Measurements from ENCODE around the gene ICAM3. TPM values are rescaled to one million over a fixed set of nuclear protein-coding genes. Genes with fewer than 3 reads are reported as not detected.

Gene ICAM3
- total RNA-seq, 2 experiments from 2014 or later: 63.7 to 76.4 TPM

DNA sequence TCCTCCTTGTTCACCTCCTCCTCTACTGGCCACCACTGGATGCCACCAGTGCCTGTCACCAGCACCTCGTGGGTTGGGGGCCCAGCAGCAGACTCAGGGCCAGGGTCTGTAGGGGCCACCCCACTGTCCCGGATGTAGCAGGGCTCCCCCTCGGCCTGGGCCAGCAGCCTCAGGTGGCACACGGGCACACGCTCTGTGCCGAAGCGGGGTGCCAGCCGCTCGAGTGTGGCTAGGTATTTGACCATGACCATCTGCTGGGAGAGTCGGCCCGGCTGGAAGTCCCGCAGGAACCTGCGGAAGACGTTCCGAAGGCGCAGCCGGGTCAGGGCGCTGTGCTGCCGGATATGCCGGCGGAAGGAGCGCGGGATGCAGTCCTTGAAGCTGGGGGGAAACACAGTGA lies 26.1 kb upstream of the ICAM3 start:
- DNase-seq (ENCODE audit: low spot score): no peak
- H3K36me3 ChIP-seq (ENCODE audit: insufficient read depth, low read length): peaks cover 94% of the 10 kb centered on the region
- no peak overlapping the region for H3K4me3 ChIP-seq (ENCODE audit: low read depth, low read length, poor library complexity, severe bottlenecking)
- TF ChIP-seq EZH2phosphoT487 (IDR thresholded peaks at IDR 0.05; ENCODE audit: borderline replicate concordance, low read depth, low read length) (no peak), CTCF (conservative IDR thresholded peaks at IDR 0.05; ENCODE audit: low read length) (no peak)
- H3K27ac ChIP-seq (ENCODE audit: low read depth, low read length, poor library complexity, severe bottlenecking): no peak overlapping the region
- no peaks in the 10 kb centered on the region for H3K4me1 ChIP-seq (ENCODE audit: insufficient read depth, low read length, poor library complexity, severe bottlenecking)
- no TSS peak for BruUV-seq (replicated peaks)
- no peak overlapping the region for H3K4me2 ChIP-seq (ENCODE audit: low read length)
- H3K9me3 ChIP-seq (ENCODE audit: low read length): no peaks in the 10 kb centered on the region
- CTCF ChIA-PET (ENCODE audit: unreplicated experiment): interaction anchor here (0.7 kb wide), 1 partner anchor 261 kb away, joined by 3 read pairs; no protein-coding TSS in a partner anchor
- H3K9me2 ChIP-seq (ENCODE audit: insufficient read depth, low read length): no peaks in the 10 kb centered on the region
- no peaks in the 10 kb centered on the region for H3K79me2 ChIP-seq (ENCODE audit: insufficient read depth, low read depth, low read length)
- intact Hi-C loops (cut with micrococcal nuclease; ENCODE audit: unreplicated experiment): no loop called here
- H4K20me1 ChIP-seq (ENCODE audit: insufficient read depth, low read length): no peaks in the 10 kb centered on the region
- H2AFZ ChIP-seq (ENCODE audit: low read length): no peak overlapping the region
- POLR2A ChIA-PET: no interaction called here

DNA sequence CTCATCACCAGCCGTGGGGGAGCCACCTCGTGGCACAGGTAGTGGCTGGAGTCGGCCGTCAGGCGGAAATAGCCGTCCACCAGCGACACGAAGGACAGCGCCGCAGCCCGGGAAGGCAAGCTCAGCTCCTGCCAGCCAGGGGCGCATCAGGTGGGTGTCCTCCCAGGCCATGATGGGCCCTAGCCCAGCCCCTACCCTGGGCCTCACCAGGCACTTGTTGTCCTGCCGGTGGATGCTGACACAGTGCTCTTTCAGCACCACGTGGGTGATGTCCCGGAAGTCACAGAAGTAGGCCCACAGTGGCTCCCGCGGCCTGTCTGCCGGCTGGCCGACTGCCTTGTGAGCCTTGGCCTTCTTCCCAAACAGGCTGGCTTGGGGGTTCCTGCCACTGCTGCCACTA lies 25.2 kb upstream of the ICAM3 start:
- Histone ChIP-seq H3K4me1 (ENCODE audit: insufficient read depth, low read length, poor library complexity, severe bottlenecking) (no peaks in the 10 kb centered on the region), H3K9me3 (ENCODE audit: low read length) (no peaks in the 10 kb centered on the region), H3K36me3 (ENCODE audit: insufficient read depth, low read length) (peaks cover 88% of the 10 kb centered on the region), H4K20me1 (ENCODE audit: insufficient read depth, low read length) (no peaks in the 10 kb centered on the region), H3K4me2 (ENCODE audit: low read length) (no peak overlapping the region), H3K4me3 (ENCODE audit: low read depth, low read length, poor library complexity, severe bottlenecking) (no peak overlapping the region), H3K27ac (ENCODE audit: low read depth, low read length, poor library complexity, severe bottlenecking) (no peak overlapping the region), H3K9me2 (ENCODE audit: insufficient read depth, low read length) (no peaks in the 10 kb centered on the region), H3K79me2 (ENCODE audit: insufficient read depth, low read depth, low read length) (no peaks in the 10 kb centered on the region), H2AFZ (ENCODE audit: low read length) (no peak overlapping the region)
- no peak for DNase-seq (ENCODE audit: low spot score)
- ChIA-PET POLR2A (no interaction called here), CTCF (ENCODE audit: unreplicated experiment) (no interaction called here)
- intact Hi-C loops (cut with micrococcal nuclease; ENCODE audit: unreplicated experiment): no loop called here
- no peak for TF ChIP-seq CTCF (conservative IDR thresholded peaks at IDR 0.05; ENCODE audit: low read length)
- no peak for TF ChIP-seq EZH2phosphoT487 (IDR thresholded peaks at IDR 0.05; ENCODE audit: borderline replicate concordance, low read depth, low read length)
- BruUV-seq (replicated peaks): no TSS peak

GRCh38 chr19:10363789-10364281 lies 24.4 kb upstream of the ICAM3 start:
- POLR2A ChIA-PET: no interaction called here
- no peak for TF ChIP-seq EZH2phosphoT487 (IDR thresholded peaks at IDR 0.05; ENCODE audit: borderline replicate concordance, low read depth, low read length)
- TF ChIP-seq CTCF (conservative IDR thresholded peaks at IDR 0.05; ENCODE audit: low read length): no peak
- DNase-seq (ENCODE audit: low spot score): no peak
- H3K79me2 ChIP-seq (ENCODE audit: insufficient read depth, low read depth, low read length): no peaks in the 10 kb centered on the region
- BruUV-seq (replicated peaks): no TSS peak
- H3K27ac ChIP-seq (ENCODE audit: low read depth, low read length, poor library complexity, severe bottlenecking): no peak overlapping the region
- H3K4me2 ChIP-seq (ENCODE audit: low read length): no peak overlapping the region
- H3K4me3 ChIP-seq (ENCODE audit: low read depth, low read length, poor library complexity, severe bottlenecking): no peak overlapping the region
- H4K20me1 ChIP-seq (ENCODE audit: insufficient read depth, low read length): no peaks in the 10 kb centered on the region
- CTCF ChIA-PET (ENCODE audit: unreplicated experiment): no interaction called here
- intact Hi-C loops (cut with micrococcal nuclease; ENCODE audit: unreplicated experiment): no loop called here
- H2AFZ ChIP-seq (ENCODE audit: low read length): no peak overlapping the region
- H3K9me2 ChIP-seq (ENCODE audit: insufficient read depth, low read length): no peaks in the 10 kb centered on the region
- H3K9me3 ChIP-seq (ENCODE audit: low read length): no peaks in the 10 kb centered on the region
- H3K4me1 ChIP-seq (ENCODE audit: insufficient read depth, low read length, poor library complexity, severe bottlenecking): no peaks in the 10 kb centered on the region
- H3K36me3 ChIP-seq (ENCODE audit: insufficient read depth, low read length): peaks cover 86% of the 10 kb centered on the region

Data from OCI-LY7 (cell line).